A549 (cell line): ENCODE results near the gene WNT7B.

Source experiments
- HOXA7 ChIP-seq: fragments of 250-450 bp; sonication (Bioruptor Pico); IDR thresholded peaks from 2 replicates; pipeline ENCODE4 v1.5.0; 2020; ENCODE audit warnings: mild to moderate bottlenecking, moderate library complexity
- POLR2A ChIP-seq: IDR thresholded peaks from 2 replicates; pipeline ENCODE4 v1.6.1; 2012; ENCODE audit warnings: mild to moderate bottlenecking, low read length

DNA sequence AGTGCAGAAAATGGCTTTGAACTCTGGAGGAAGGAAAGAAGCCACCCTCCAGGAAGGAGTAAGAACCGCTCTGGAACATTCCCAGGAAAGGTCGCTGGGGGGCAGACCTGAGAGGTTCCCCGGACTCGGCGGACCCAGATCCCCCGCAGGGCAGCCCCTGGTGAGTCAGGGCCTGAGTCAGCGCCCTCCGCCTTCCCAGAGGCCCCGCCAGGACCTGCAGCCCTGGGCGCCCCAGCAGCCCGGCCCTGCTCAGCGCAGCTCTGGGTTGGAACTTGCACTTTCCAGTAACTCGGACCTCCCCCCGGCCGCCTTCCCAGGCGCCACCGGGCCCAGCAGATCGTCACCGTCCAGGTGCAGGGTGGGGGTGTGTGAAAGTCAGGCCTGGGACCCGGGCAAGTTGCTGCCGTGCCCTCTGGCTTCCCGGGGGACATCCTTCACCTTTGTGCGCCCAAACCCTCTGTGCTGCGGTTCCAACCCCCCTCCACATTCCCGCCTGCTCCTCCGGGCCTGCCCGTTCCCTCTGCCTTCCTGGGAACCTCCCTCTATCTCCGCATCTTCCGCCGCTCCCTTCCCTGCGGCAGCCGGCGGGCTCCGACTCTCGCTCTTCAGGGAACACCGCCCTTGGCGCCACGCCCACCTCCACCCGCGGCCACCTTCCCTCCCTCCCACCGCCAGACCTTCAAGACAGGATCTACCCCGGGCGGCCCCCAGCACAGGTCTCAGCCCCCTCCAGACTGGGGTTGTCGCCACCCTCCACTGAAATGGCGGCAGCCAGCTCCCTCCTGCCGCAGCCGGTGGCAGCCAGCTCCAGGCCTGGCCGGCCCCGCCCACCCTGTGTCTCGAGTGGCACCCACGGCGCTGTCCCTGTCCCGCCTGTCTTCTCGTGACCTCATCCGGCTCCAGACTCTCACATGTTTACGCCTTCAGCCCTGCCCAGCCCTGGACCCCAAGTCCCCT, 36.8 kb upstream of the WNT7B start:
- no peak for TF ChIP-seq HOXA7
- TF ChIP-seq POLR2A = peak; percentile 45
